GM23338 (cell line): ENCODE results near the gene PAK4. TPM values are rescaled to one million over a fixed set of nuclear protein-coding genes. Genes with fewer than 3 reads are reported as not detected.

Experiments used
- ATAC-seq: fragments of 200-7000 bp; cut with Tn5 transposase; 3 replicates; pipeline ENCODE4 v1.9.1; 2020
- DNase-seq: peaks from one replicate; pipeline ENCODE4 v3.0.0-alpha.2; 2015; ENCODE audit warnings: low spot score
- H2AFZ ChIP-seq: fragments of 200-600 bp; sonication (generic); 2 replicates; pipeline ENCODE4 v1.8.0; 2016; ENCODE audit warnings: antibody characterized with exemption, mild to moderate bottlenecking, moderate library complexity
- H3F3A ChIP-seq: fragments of 200-600 bp; sonication (generic); replicated peaks from 2 replicates; pipeline ENCODE4 v1.8.0; 2017; ENCODE audit warnings: antibody characterized with exemption, mixed run types, low read depth
- H3K27ac ChIP-seq: fragments of 200-600 bp; sonication (generic); 2 replicates; pipeline ENCODE4 v1.6.1; 2016; ENCODE audit warnings: low read depth
- H3K27me3 ChIP-seq: fragments of 200-600 bp; sonication (generic); 2 replicates; pipeline ENCODE4 v1.8.0; 2016; ENCODE audit warnings: mild to moderate bottlenecking, mixed run types, moderate library complexity; ENCODE audit not compliant: insufficient read depth
- H3K36me3 ChIP-seq: fragments of 200-600 bp; sonication (generic); 2 replicates; pipeline ENCODE4 v1.8.0; 2016; ENCODE audit warnings: mild to moderate bottlenecking; ENCODE audit not compliant: insufficient read depth
- H3K4me1 ChIP-seq: fragments of 200-600 bp; sonication (generic); 2 replicates; pipeline ENCODE4 v1.8.0; 2016; ENCODE audit warnings: mild to moderate bottlenecking, moderate library complexity; ENCODE audit not compliant: insufficient read depth
- H3K4me2 ChIP-seq: fragments of 200-600 bp; sonication (generic); 2 replicates; pipeline ENCODE4 v1.7.1; 2017; ENCODE audit warnings: mixed run types
- H3K4me3 ChIP-seq: fragments of 200-600 bp; sonication (generic); 2 replicates; pipeline ENCODE4 v1.6.1; 2016; ENCODE audit warnings: mixed run types
- H3K79me2 ChIP-seq: fragments of 200-600 bp; sonication (generic); replicated peaks from 2 replicates; pipeline ENCODE4 v1.8.0; 2017; ENCODE audit warnings: mild to moderate bottlenecking; ENCODE audit not compliant: insufficient read depth
- H3K9me2 ChIP-seq: fragments of 200-600 bp; sonication (generic); 2 replicates; pipeline ENCODE4 v1.8.0; 2017; ENCODE audit not compliant: insufficient read depth
- H4K20me1 ChIP-seq: fragments of 200-600 bp; sonication (generic); replicated peaks from 2 replicates; pipeline ENCODE4 v1.8.0; 2017; ENCODE audit warnings: mild to moderate bottlenecking; ENCODE audit not compliant: insufficient read depth
- H3K27ac Mint-ChIP-seq: 2 replicates; pipeline ENCODE4 v1.8.0; 2020; ENCODE audit warnings: inconsistent platforms, mild to moderate bottlenecking, moderate library complexity, mixed read lengths
- H3K27me3 Mint-ChIP-seq: 3 replicates; pipeline ENCODE4 v1.8.0; 2022; ENCODE audit warnings: low read depth, mild to moderate bottlenecking, moderate library complexity, mixed read lengths, inconsistent platforms; ENCODE audit not compliant: insufficient read depth, poor library complexity
- H3K36me3 Mint-ChIP-seq: 3 replicates; pipeline ENCODE4 v1.8.0; 2021; ENCODE audit warnings: low read depth, mild to moderate bottlenecking, inconsistent platforms, moderate library complexity, mixed read lengths
- H3K4me1 Mint-ChIP-seq: 3 replicates; pipeline ENCODE4 v1.8.0; 2020; ENCODE audit warnings: mild to moderate bottlenecking, inconsistent platforms, mixed read lengths
- H3K4me3 Mint-ChIP-seq: 3 replicates; pipeline ENCODE4 v1.8.0; 2021; ENCODE audit warnings: moderate library complexity, mild to moderate bottlenecking, inconsistent platforms, mixed read lengths
- H3K9me3 Mint-ChIP-seq: 3 replicates; pipeline ENCODE4 v1.8.0; 2020; ENCODE audit warnings: moderate library complexity, mild to moderate bottlenecking, inconsistent platforms, mixed read lengths
- CTCF ChIP-seq, 2 experiments: fragments of 200-600 bp in 1 of 2; sonication (generic) in 1 of 2; conservative IDR thresholded peaks; 2 replicates each; pipeline versions ENCODE4 v1.5.1 to v1.6.1; 2016 to 2017; ENCODE audit warnings: antibody characterized with exemption in 2 of 2, low read depth in 2 of 2, mild to moderate bottlenecking in 2 of 2, moderate library complexity in 1 of 2
- ETS1 ChIP-seq: IDR thresholded peaks from 2 replicates; pipeline ENCODE4 v1.6.1; 2016; ENCODE audit warnings: antibody characterized with exemption
- STAT1 ChIP-seq: IDR thresholded peaks from one replicate; pipeline ENCODE4 v1.6.1; 2016; ENCODE audit warnings: antibody characterized with exemption; ENCODE audit not compliant: unreplicated experiment
- ZNF114 ChIP-seq: fragments of 250-450 bp; sonication (Bioruptor Pico); IDR thresholded peaks from 2 replicates; pipeline ENCODE4 v1.5.0; 2020; ENCODE audit warnings: mild to moderate bottlenecking, moderate library complexity
- ZNF331 ChIP-seq: fragments of 250-450 bp; sonication (Bioruptor Pico); IDR thresholded peaks from 2 replicates; pipeline ENCODE4 v1.5.0; 2020; ENCODE audit warnings: low read depth, mild to moderate bottlenecking, moderate library complexity
- ZNF462 ChIP-seq: fragments of 250-450 bp; sonication (Bioruptor Pico); IDR thresholded peaks from 2 replicates; pipeline ENCODE4 v1.5.0; 2020; ENCODE audit warnings: mild to moderate bottlenecking, moderate library complexity
- polyA plus RNA-seq: library from polyadenylated mRNA; unstranded; fragments of >200 nt; fragmentation: Nextera tagmentation; extraction: Ambion mirVana; gene quantifications from 2 replicates; pipeline ENCODE4 v1.2.1, GENCODE V29; 2016
- total RNA-seq: library from RNA; depleted of rRNA; stranded (reverse); fragments of >200 nt; shearing (Covaris generic); gene quantifications from 2 replicates; pipeline ENCODE4 v1.2.3, GENCODE V29; 2014; rRNA removed

The PAK4 gene
- total and polyA plus RNA-seq, 2 experiments from 2014 or later, result 28.7 to 35.4 TPM

- ATAC-seq, result peak; percentile 60
- DNase-seq, result peak; percentile 65
- H3K9me3 Mint-ChIP-seq, result 0 out of 3 replicates have a peak, but pooled peaks cover 2% of the 10 kb centered on the region
- no peak for TF ChIP-seq ZNF331
- no peak for TF ChIP-seq ZNF114
- no peak for TF ChIP-seq STAT1
- peak; percentile 50 to 69 for TF ChIP-seq CTCF (conservative IDR thresholded peaks at IDR 0.05; ENCODE audit: low read depth in 2 of 2)
- TF ChIP-seq ZNF462 (CRISPR knock-in tag), result no peak
- TF ChIP-seq ETS1, result no peak
- Histone ChIP-seq H3K79me2 (no peaks in the 10 kb centered on the region), H3K27me3 (0 out of 2 replicates have a peak, but pooled peaks cover 4% of the 10 kb centered on the region), H3K9me2 (no peaks in the 10 kb centered on the region), H3K4me1 (no peaks in the 10 kb centered on the region), H4K20me1 (no peaks in the 10 kb centered on the region), H3K27ac (no peak overlapping the region), H3K4me2 (no peak overlapping the region), H3K36me3 (no peaks in the 10 kb centered on the region), H2AFZ (no peak overlapping the region), H3F3A (no peaks in the 10 kb centered on the region), H3K4me3 (no peak overlapping the region)
- peaks cover 3% of the 10 kb centered on the region; the same call in 1 of the 3 replicates for H3K4me1 Mint-ChIP-seq
- H3K27ac Mint-ChIP-seq, result no peak overlapping the region
- H3K4me3 Mint-ChIP-seq, result peak overlapping the region; percentile 1; the same call in 1 of the 3 replicates
- H3K36me3 Mint-ChIP-seq, result no peaks in the 10 kb centered on the region
- peaks cover 7% of the 10 kb centered on the region for H3K27me3 Mint-ChIP-seq
Measured at GRCh38 chr19:39224910-39225309, 99.3 kb downstream of the PAK4 start.

Other genes starting within 250 kb of the PAK4 start
- gene RINL, start 247.5 kb upstream of the PAK4 start, total RNA-seq, result 11.2 and 22.4 TPM in 2 replicates
- 19.4 and 21.4 TPM in 2 replicates for gene RINL, start 247.5 kb upstream of the PAK4 start, polyA plus RNA-seq
- gene SIRT2, start 226.2 kb upstream of the PAK4 start, total RNA-seq, result 8.2 and 8.4 TPM in 2 replicates
- gene SIRT2, start 226.2 kb upstream of the PAK4 start, polyA plus RNA-seq, result 2.7 and 3.4 TPM in 2 replicates
- 37.0 and 39.6 TPM in 2 replicates for gene NFKBIB, start 225.8 kb upstream of the PAK4 start, total RNA-seq
- gene NFKBIB, start 225.8 kb upstream of the PAK4 start, polyA plus RNA-seq, result 37.7 and 39.5 TPM in 2 replicates
- gene CCER2, start 213.6 kb upstream of the PAK4 start, total RNA-seq, result not detected in 2 replicates
- 0.49 and 0.58 TPM in 2 replicates for gene CCER2, start 213.6 kb upstream of the PAK4 start, polyA plus RNA-seq
- 67.0 and 75.7 TPM in 2 replicates for gene SARS2, start 195.0 kb upstream of the PAK4 start, total RNA-seq
- 70.6 and 73.2 TPM in 2 replicates for gene SARS2, start 195.0 kb upstream of the PAK4 start, polyA plus RNA-seq
- 65.3 and 86.3 TPM in 2 replicates for gene MRPS12, start 194.8 kb upstream of the PAK4 start, total RNA-seq
- gene MRPS12, start 194.8 kb upstream of the PAK4 start, polyA plus RNA-seq, result 69.0 and 74.1 TPM in 2 replicates
- 27.2 and 29.0 TPM in 2 replicates for gene FBXO17, start 150.0 kb upstream of the PAK4 start, total RNA-seq
- 17.2 and 18.6 TPM in 2 replicates for gene FBXO17, start 150.0 kb upstream of the PAK4 start, polyA plus RNA-seq
- gene FBXO27, start 93.2 kb upstream of the PAK4 start, total RNA-seq, result 3.8 and 6.2 TPM in 2 replicates
- 13.7 and 15.4 TPM in 2 replicates for gene FBXO27, start 93.2 kb upstream of the PAK4 start, polyA plus RNA-seq
- 0.45 and 0.97 TPM in 2 replicates for gene ACP7, start 41.4 kb upstream of the PAK4 start, total RNA-seq
- gene ACP7, start 41.4 kb upstream of the PAK4 start, polyA plus RNA-seq, result 0.26 and 0.27 TPM in 2 replicates
- gene NCCRP1, start 71.2 kb downstream of the PAK4 start, total RNA-seq, result 3.8 and 6.2 TPM in 2 replicates
- 2.8 and 3.6 TPM in 2 replicates for gene NCCRP1, start 71.2 kb downstream of the PAK4 start, polyA plus RNA-seq
- not detected in 2 replicates for gene SYCN, start 78.5 kb downstream of the PAK4 start, total RNA-seq
- not detected in 2 replicates for gene SYCN, start 78.5 kb downstream of the PAK4 start, polyA plus RNA-seq
- gene IFNL3, start 119.2 kb downstream of the PAK4 start, total RNA-seq, result not detected in 2 replicates
- not detected in 2 replicates for gene IFNL3, start 119.2 kb downstream of the PAK4 start, polyA plus RNA-seq
- gene IFNL4, start 123.1 kb downstream of the PAK4 start, total RNA-seq, result not detected in 2 replicates
- not detected in 2 replicates for gene IFNL4, start 123.1 kb downstream of the PAK4 start, polyA plus RNA-seq
- not detected in 2 replicates for gene IFNL2, start 142.6 kb downstream of the PAK4 start, total RNA-seq
- gene IFNL2, start 142.6 kb downstream of the PAK4 start, polyA plus RNA-seq, result not detected in 2 replicates
- not detected in 2 replicates for gene IFNL1, start 170.6 kb downstream of the PAK4 start, total RNA-seq
- not detected in 2 replicates for gene IFNL1, start 170.6 kb downstream of the PAK4 start, polyA plus RNA-seq
- 8.1 and 10.0 TPM in 2 replicates for gene LRFN1, start 195.1 kb downstream of the PAK4 start, total RNA-seq
- 3.2 and 4.1 TPM in 2 replicates for gene LRFN1, start 195.1 kb downstream of the PAK4 start, polyA plus RNA-seq
- gene GMFG, start 210.3 kb downstream of the PAK4 start, total RNA-seq, result not detected in 2 replicates
- 1.0 and 1.3 TPM in 2 replicates for gene GMFG, start 210.3 kb downstream of the PAK4 start, polyA plus RNA-seq
- 124 and 172 TPM in 2 replicates for gene SAMD4B, start 216.6 kb downstream of the PAK4 start, total RNA-seq
- gene SAMD4B, start 216.6 kb downstream of the PAK4 start, polyA plus RNA-seq, result 104 and 107 TPM in 2 replicates